WTC11 (cell line): ENCODE results near the gene BPIFB4. TPM values are rescaled to one million over a fixed set of nuclear protein-coding genes. Genes with fewer than 3 reads are reported as not detected.

Source experiments
- ATAC-seq: fragments of 200-7000 bp; cut with Tn5 transposase; 2 replicates; pipeline ENCODE4 v1.10.0; 2021; ENCODE audit warnings: mild to moderate bottlenecking, moderate library complexity
- CTCF ChIA-PET: fragments of 300-600 bp; sonication (Branson Sonifier 250); formaldehyde crosslinking; loops from one replicate; lab custom pipeline; 2021; ENCODE audit warnings: antibody characterized with exemption; lab: Charles Lee
- POLR2A ChIA-PET: fragments of 350-600 bp; sonication (Branson Sonifier 250); formaldehyde crosslinking; loops from one replicate; lab custom pipeline; 2021; ENCODE audit warnings: antibody characterized with exemption; lab: Charles Lee
- DNase-seq: peaks from one replicate; pipeline ENCODE4 v3.0.0; 2021; ENCODE audit warnings: low spot score
- H3K27ac Mint-ChIP-seq: 2 replicates; pipeline ENCODE4 v1.8.0; 2021; ENCODE audit warnings: mixed read lengths
- H3K27me3 Mint-ChIP-seq: 2 replicates; pipeline ENCODE4 v1.8.0; 2021; ENCODE audit warnings: low read depth, mild to moderate bottlenecking, moderate library complexity, mixed read lengths
- H3K36me3 Mint-ChIP-seq: 2 replicates; pipeline ENCODE4 v1.8.0; 2021; ENCODE audit warnings: mixed read lengths
- H3K4me1 Mint-ChIP-seq: 2 replicates; pipeline ENCODE4 v1.8.0; 2022; ENCODE audit warnings: mixed read lengths
- H3K4me3 Mint-ChIP-seq: 2 replicates; pipeline ENCODE4 v1.8.0; 2021; ENCODE audit warnings: mild to moderate bottlenecking, moderate library complexity, mixed read lengths
- H3K9me3 Mint-ChIP-seq: 2 replicates; pipeline ENCODE4 v1.8.0; 2021; ENCODE audit warnings: mixed read lengths
- AFF4 ChIP-seq: sonication (generic); formaldehyde crosslinking; IDR thresholded peaks from 2 replicates; pipeline ENCODE4 v1.8.1; 2023; ENCODE audit warnings: mild to moderate bottlenecking, missing genetic modification reagents, borderline replicate concordance
- ATF3 ChIP-seq: sonication (generic); formaldehyde crosslinking; conservative IDR thresholded peaks from 2 replicates; pipeline ENCODE4 v1.8.1; 2022; ENCODE audit warnings: mild to moderate bottlenecking, missing genetic modification reagents
- E2F5 ChIP-seq: sonication (generic); formaldehyde crosslinking; IDR thresholded peaks from 2 replicates; pipeline ENCODE4 v1.8.1; 2022; ENCODE audit warnings: mild to moderate bottlenecking, moderate library complexity, missing genetic modification reagents
- ERG ChIP-seq: fragments of 250-450 bp; sonication (Bioruptor Pico); IDR thresholded peaks from 2 replicates; pipeline ENCODE4 v1.8.0; 2021; ENCODE audit warnings: mild to moderate bottlenecking
- ESRRA ChIP-seq: sonication (generic); formaldehyde crosslinking; IDR thresholded peaks from 2 replicates; pipeline ENCODE4 v1.8.1; 2022; ENCODE audit warnings: mild to moderate bottlenecking, missing genetic modification reagents, borderline replicate concordance
- FOXK1 ChIP-seq: sonication (generic); formaldehyde crosslinking; IDR thresholded peaks from 2 replicates; pipeline ENCODE4 v1.8.0; 2022; ENCODE audit warnings: mild to moderate bottlenecking, moderate library complexity, missing genetic modification reagents
- FOXP1 ChIP-seq: sonication (generic); formaldehyde crosslinking; IDR thresholded peaks from 2 replicates; pipeline ENCODE4 v1.8.0; 2022; ENCODE audit warnings: missing genetic modification reagents, mild to moderate bottlenecking, moderate library complexity, borderline replicate concordance
- GRHL2 ChIP-seq: fragments of 250-450 bp; sonication (Bioruptor Pico); IDR thresholded peaks from 2 replicates; pipeline ENCODE4 v1.8.0; 2022; ENCODE audit warnings: mild to moderate bottlenecking, moderate library complexity; ENCODE audit not compliant: insufficient replicate concordance, severe bottlenecking
- HMGA2 ChIP-seq: fragments of 250-450 bp; sonication (Bioruptor Pico); IDR thresholded peaks from 2 replicates; pipeline ENCODE4 v1.4.0; 2021; ENCODE audit warnings: mild to moderate bottlenecking, moderate library complexity
- JUN ChIP-seq: sonication (generic); formaldehyde crosslinking; IDR thresholded peaks from 2 replicates; pipeline ENCODE4 v1.8.0; 2023; ENCODE audit warnings: mild to moderate bottlenecking, missing genetic modification reagents
- KAT7 ChIP-seq: sonication (generic); formaldehyde crosslinking; IDR thresholded peaks from 2 replicates; pipeline ENCODE4 v1.8.1; 2023; ENCODE audit warnings: missing genetic modification reagents, mild to moderate bottlenecking, borderline replicate concordance
- NFE2L1 ChIP-seq: sonication (generic); formaldehyde crosslinking; IDR thresholded peaks from 2 replicates; pipeline ENCODE4 v1.8.1; 2023; ENCODE audit warnings: missing genetic modification reagents
- PREB ChIP-seq: sonication (generic); formaldehyde crosslinking; IDR thresholded peaks from 2 replicates; pipeline ENCODE4 v1.8.1; 2022; ENCODE audit warnings: mild to moderate bottlenecking, missing genetic modification reagents, moderate library complexity, borderline replicate concordance
- SMAD3 ChIP-seq: sonication (generic); formaldehyde crosslinking; IDR thresholded peaks from 2 replicates; pipeline ENCODE4 v1.8.0; 2022; ENCODE audit warnings: missing genetic modification reagents, mild to moderate bottlenecking, borderline replicate concordance
- SMAD4 ChIP-seq: sonication (generic); formaldehyde crosslinking; IDR thresholded peaks from 2 replicates; pipeline ENCODE4 v1.8.0; 2022; ENCODE audit warnings: mild to moderate bottlenecking, missing genetic modification reagents
- SOX15 ChIP-seq: fragments of 250-450 bp; sonication (Bioruptor Pico); IDR thresholded peaks from 2 replicates; pipeline ENCODE4 v1.9.0; 2021; ENCODE audit warnings: mild to moderate bottlenecking
- TCF7 ChIP-seq: sonication (generic); formaldehyde crosslinking; IDR thresholded peaks from 2 replicates; pipeline ENCODE4 v1.8.0; 2022; ENCODE audit warnings: mild to moderate bottlenecking, low read depth, missing genetic modification reagents, moderate library complexity
- TEAD1 ChIP-seq: sonication (generic); formaldehyde crosslinking; IDR thresholded peaks from 2 replicates; pipeline ENCODE4 v1.8.0; 2022; ENCODE audit warnings: mild to moderate bottlenecking, missing genetic modification reagents
- ZNF423 ChIP-seq: fragments of 250-450 bp; sonication (Bioruptor Pico); IDR thresholded peaks from 2 replicates; pipeline ENCODE4 v2.1.2; 2022; ENCODE audit warnings: mild to moderate bottlenecking, moderate library complexity
- ZNF671 ChIP-seq: fragments of 250-450 bp; sonication (Bioruptor Pico); IDR thresholded peaks from 2 replicates; pipeline ENCODE4 v1.8.0; 2021; ENCODE audit warnings: mild to moderate bottlenecking
- total RNA-seq: library from RNA; stranded (reverse); gene quantifications from 3 replicates; pipeline ENCODE4 v1.2.3, GENCODE V29; 2021

The BPIFB4 gene
- total RNA-seq, 1 experiment from 2014 or later, result not detected

GRCh38 chr20:33081411-33082154 is 2.1 kb downstream of the BPIFB4 start (continued):
- TF ChIP-seq FOXK1 (CRISPR knock-in tag), result no peak
- no peak for TF ChIP-seq SMAD4 (CRISPR knock-in tag)
- no peak for TF ChIP-seq JUN (CRISPR knock-in tag)
- TF ChIP-seq SOX15 (CRISPR knock-in tag), result no peak

GRCh38 chr20:33082546-33082945 is 3.1 kb downstream of the BPIFB4 start:
- Mint-ChIP-seq H3K4me1 (no peaks in the 10 kb centered on the region), H3K27ac (no peak overlapping the region), H3K36me3 (no peaks in the 10 kb centered on the region), H3K4me3 (no peak overlapping the region), H3K27me3 (no peaks in the 10 kb centered on the region)
- CTCF ChIA-PET, result no interaction called here
- no peak for DNase-seq
- TF ChIP-seq SMAD3 (CRISPR knock-in tag) (no peak), KAT7 (CRISPR knock-in tag) (no peak), ESRRA (no peak), E2F5 (no peak), AFF4 (CRISPR knock-in tag) (no peak), PREB (CRISPR knock-in tag) (no peak), ZNF671 (CRISPR knock-in tag) (no peak), NFE2L1 (CRISPR knock-in tag) (no peak), FOXP1 (CRISPR knock-in tag) (no peak), TEAD1 (CRISPR knock-in tag) (no peak), ERG (CRISPR knock-in tag) (no peak), HMGA2 (no peak), TCF7 (CRISPR knock-in tag) (no peak), ATF3 (CRISPR knock-in tag) (no peak), GRHL2 (CRISPR knock-in tag) (no peak), ZNF423 (CRISPR knock-in tag) (no peak)
- TF ChIP-seq, all 79 proteins: peak for 0
- no peaks in the 10 kb centered on the region for H3K9me3 Mint-ChIP-seq
- POLR2A ChIA-PET, result no interaction called here
- no peak for ATAC-seq
